ENCODE measurements around the gene EIPR1. TPM values are rescaled to one million over a fixed set of nuclear protein-coding genes. Genes with fewer than 3 reads are reported as not detected.

Gene EIPR1
- total and polyA plus RNA-seq, 2 of the 13 experiments (the other 11 are each of a cell fraction or from before 2014, with no cell fraction given): 70.0 to 96.3 TPM

GRCh38 chr2:3183766-3184165, 193.9 kb downstream of the EIPR1 start:
- FAIRE-seq (no peak), DNase-seq (ENCODE audit: low spot score) (no peak), ATAC-seq (no peak)
- BruUV-seq (replicated peaks): no TSS peak
- Histone ChIP-seq H3K36me3 (replicated peaks in 1 of 2; ENCODE audit: control insufficient read depth in 1 of 2, insufficient read depth in 2 of 2, low read length in 2 of 2) (peaks cover 3 to 8% of the 10 kb centered on the region in 2 experiments; a peak in 4 of 5 replicates), H3K9me3 (ENCODE audit: low read length) (no peaks in the 10 kb centered on the region), H3K4me2 (ENCODE audit: low read depth, low read length) (no peak overlapping the region), H3K4me1 (ENCODE audit: insufficient read depth, low read length) (no peaks in the 10 kb centered on the region), H3K4me3 (replicated peaks in 1 of 3; ENCODE audit: insufficient read depth in 1 of 3, low read depth in 2 of 3, low read length in 3 of 3) (no peak overlapping the region), H3K9ac (ENCODE audit: insufficient read depth, low read depth, low read length) (no peak overlapping the region), H2AFZ (ENCODE audit: low read length) (no peak overlapping the region), H3K27ac (ENCODE audit: extremely low read length, insufficient read depth, low read length) (no peak overlapping the region), H3K79me2 (ENCODE audit: insufficient read depth, low read length) (no peaks in the 10 kb centered on the region), H4K20me1 (ENCODE audit: insufficient read depth, low read length) (no peaks in the 10 kb centered on the region; the same call in 1 of the 2 replicates), H3K27me3 (ENCODE audit: control insufficient read depth in 1 of 2, insufficient read depth in 2 of 2, low read length in 2 of 2) (no peaks in the 10 kb centered on the region)
- ChIA-PET POLR2A (no interaction called here), CTCF (ENCODE audit: low intra/inter-chr PET ratio, low total read pairs) (no interaction called here)
- TF ChIP-seq SRSF9 (IDR thresholded peaks at IDR 0.05; ENCODE audit: borderline replicate concordance, insufficient read depth, low read depth, low read length, poor library complexity, severe bottlenecking) (no peak), AGO2 (optimal IDR thresholded peaks at IDR 0.05; ENCODE audit: low read depth, low read length) (peak; percentile 7)
- in situ Hi-C loops (cut with HindIII; ENCODE audit: extremely low pct_ligation_motif_present, low pct_unique_long_range_greater_than_20kb) (no loop called here), intact Hi-C loops (cut with micrococcal nuclease; ENCODE audit: unreplicated experiment) (no loop called here)
- WGBS (ENCODE audit: low lambda C conversion rate): 92% methylated on average over 8 of the region's 10 CpGs

GRCh38 chr2:3182848-3183247, 194.8 kb downstream of the EIPR1 start:
- ChIA-PET CTCF (ENCODE audit: low intra/inter-chr PET ratio, low total read pairs) (no interaction called here), POLR2A (no interaction called here)
- Histone ChIP-seq H3K9ac (ENCODE audit: insufficient read depth, low read depth, low read length) (no peak overlapping the region), H2AFZ (ENCODE audit: low read length) (no peak overlapping the region), H3K4me3 (replicated peaks in 1 of 3; ENCODE audit: insufficient read depth in 1 of 3, low read depth in 2 of 3, low read length in 3 of 3) (no peak overlapping the region), H4K20me1 (ENCODE audit: insufficient read depth, low read length) (no peaks in the 10 kb centered on the region; the same call in 1 of the 2 replicates), H3K79me2 (ENCODE audit: insufficient read depth, low read length) (no peaks in the 10 kb centered on the region), H3K4me1 (ENCODE audit: insufficient read depth, low read length) (no peaks in the 10 kb centered on the region), H3K9me3 (ENCODE audit: low read length) (no peaks in the 10 kb centered on the region), H3K27me3 (ENCODE audit: control insufficient read depth in 1 of 2, insufficient read depth in 2 of 2, low read length in 2 of 2) (no peaks in the 10 kb centered on the region), H3K27ac (ENCODE audit: extremely low read length, insufficient read depth, low read length) (no peak overlapping the region), H3K4me2 (ENCODE audit: low read depth, low read length) (no peak overlapping the region), H3K36me3 (replicated peaks in 1 of 2; ENCODE audit: control insufficient read depth in 1 of 2, insufficient read depth in 2 of 2, low read length in 2 of 2) (no peaks in the 10 kb centered on the region; a peak in 2 of 5 replicates)
- FAIRE-seq (no peak), DNase-seq (ENCODE audit: low spot score) (no peak), ATAC-seq (no peak)
- in situ Hi-C loops (cut with HindIII; ENCODE audit: extremely low pct_ligation_motif_present, low pct_unique_long_range_greater_than_20kb) (no loop called here), intact Hi-C loops (cut with micrococcal nuclease; ENCODE audit: unreplicated experiment) (no loop called here)
- WGBS (ENCODE audit: low lambda C conversion rate): 98% methylated on average over 2 of the region's 2 CpGs
- no TSS peak for BruUV-seq (replicated peaks)
- TF ChIP-seq TP53 (CRISPR knock-in tag; conservative IDR thresholded peaks at IDR 0.05): no peak
- TF ChIP-seq RNF2 (conservative IDR thresholded peaks at IDR 0.05; ENCODE audit: low read depth): no peak
- TF ChIP-seq KDM4B (CRISPR knock-in tag; IDR thresholded peaks at IDR 0.05): no peak
- TF ChIP-seq FOXK1 (CRISPR knock-in tag; IDR thresholded peaks at IDR 0.05; ENCODE audit: borderline replicate concordance, low read depth): no peak
- TF ChIP-seq UBTF (CRISPR knock-in tag; IDR thresholded peaks at IDR 0.05): no peak
- no peak for TF ChIP-seq FUBP1 (CRISPR knock-in tag; IDR thresholded peaks at IDR 0.05; ENCODE audit: borderline replicate concordance)
- no peak for TF ChIP-seq ZBTB33 (CRISPR knock-in tag; IDR thresholded peaks at IDR 0.05)
- TF ChIP-seq ZSCAN31 (CRISPR knock-in tag; IDR thresholded peaks at IDR 0.05; ENCODE audit: low read depth): no peak

Measured in HepG2 (cell line).